Activated T-cell treated with anti-CD3 and anti-CD28 coated beads, Interleukin-2, amount 50 U/mL, for 4 hours (primary cell): ENCODE results near the gene DOP1A. TPM values are rescaled to one million over a fixed set of nuclear protein-coding genes. Genes with fewer than 3 reads are reported as not detected.

Experiments
- ATAC-seq, 2 donors: fragments of 200-7000 bp; cut with Tn5 transposase; one replicate each; pipeline ENCODE4 v1.10.0; 2021
- DNase-seq: peaks from one replicate; pipeline ENCODE4 v3.0.0-alpha.2; 2020
- H3K27me3 Mint-ChIP-seq: one replicate; pipeline ENCODE4 v1.8.0; 2021; ENCODE audit warnings: low read depth, mixed read lengths
- H3K36me3 Mint-ChIP-seq: one replicate; pipeline ENCODE4 v1.8.0; 2022; ENCODE audit warnings: mixed read lengths; ENCODE audit not compliant: insufficient read depth
- H3K4me1 Mint-ChIP-seq: one replicate; pipeline ENCODE4 v1.8.0; 2021; ENCODE audit warnings: low read depth, mixed read lengths
- H3K4me3 Mint-ChIP-seq: one replicate; pipeline ENCODE4 v1.8.0; 2021; ENCODE audit warnings: mild to moderate bottlenecking, moderate library complexity, mixed read lengths
- H3K9me3 Mint-ChIP-seq: one replicate; pipeline ENCODE4 v1.8.0; 2021; ENCODE audit warnings: mixed read lengths
- total RNA-seq, 3 donors: library from RNA; stranded (reverse); gene quantifications; one replicate each; pipeline ENCODE4 v1.2.1, GENCODE V29; 2021

DOP1A gene
- total RNA-seq, 3 donors from 2014 or later: 5.3 to 7.2 (median 6.9) TPM

DNA sequence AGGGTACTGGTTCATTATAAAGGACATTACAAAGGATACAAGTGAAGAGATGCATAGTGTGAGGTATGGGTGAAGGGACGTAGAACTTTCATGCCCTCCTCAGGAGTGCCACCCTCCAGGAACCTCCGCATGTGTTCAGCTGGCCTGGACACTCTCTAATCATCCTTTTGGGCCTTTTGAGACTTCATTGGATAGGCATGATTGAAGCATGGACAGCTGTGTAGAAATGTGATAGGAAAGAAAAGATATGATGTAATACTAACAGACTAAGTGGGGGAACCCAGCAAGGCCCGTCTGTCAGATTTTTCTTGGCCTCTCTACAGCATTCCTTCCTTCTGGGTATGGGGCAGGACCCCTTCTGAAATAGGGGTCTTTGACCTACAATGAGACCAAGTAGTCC lies 31.1 kb downstream of the DOP1A start:
- no peaks in the 10 kb centered on the region for H3K27me3 Mint-ChIP-seq
- ATAC-seq: no peak
- H3K4me3 Mint-ChIP-seq: no peak overlapping the region

GRCh38 chr6:83108378-83108777 lies 40.9 kb downstream of the DOP1A start:
- no peak for DNase-seq
- H3K9me3 Mint-ChIP-seq: peaks cover 14% of the 10 kb centered on the region
- H3K4me1 Mint-ChIP-seq: no peaks in the 10 kb centered on the region
- ATAC-seq: no peak
- H3K27me3 Mint-ChIP-seq: no peaks in the 10 kb centered on the region
- H3K4me3 Mint-ChIP-seq: no peak overlapping the region
- peaks cover 28% of the 10 kb centered on the region for H3K36me3 Mint-ChIP-seq

More for the DNA sequence above, 31.1 kb downstream of the DOP1A start:
- DNase-seq: no peak
- Mint-ChIP-seq H3K36me3 (peaks cover 32% of the 10 kb centered on the region), H3K4me1 (no peaks in the 10 kb centered on the region), H3K9me3 (peaks cover 11% of the 10 kb centered on the region)

DNA sequence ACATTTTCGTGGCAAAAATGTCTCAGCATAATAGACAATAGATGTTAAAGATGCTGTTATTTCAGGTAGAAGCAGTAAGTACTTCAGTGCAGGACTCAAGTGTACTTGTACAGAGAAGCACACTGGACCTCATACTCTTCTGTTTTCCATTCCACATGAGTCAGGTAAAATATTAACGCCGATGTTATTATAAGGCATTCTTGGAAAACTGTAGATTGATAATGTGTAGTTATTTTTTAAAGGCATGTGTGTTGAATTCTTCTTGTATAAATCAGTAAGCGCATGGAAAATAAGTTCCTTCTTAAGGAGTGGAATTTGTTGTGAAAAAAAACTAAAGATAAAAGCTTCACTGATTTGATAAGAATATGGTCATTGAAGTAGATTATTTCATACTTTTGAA lies 45.8 kb downstream of the DOP1A start:
- Mint-ChIP-seq H3K36me3 (peaks cover 6% of the 10 kb centered on the region), H3K4me3 (no peak overlapping the region), H3K4me1 (no peaks in the 10 kb centered on the region)

GRCh38 chr6:83114164-83114563 lies 46.7 kb downstream of the DOP1A start:
- H3K9me3 Mint-ChIP-seq: no peaks in the 10 kb centered on the region
- DNase-seq: no peak
- H3K4me3 Mint-ChIP-seq: no peak overlapping the region
- ATAC-seq: no peak
- peaks cover 6% of the 10 kb centered on the region for H3K36me3 Mint-ChIP-seq
- H3K27me3 Mint-ChIP-seq: no peaks in the 10 kb centered on the region
- no peaks in the 10 kb centered on the region for H3K4me1 Mint-ChIP-seq

More for the DNA sequence above, 45.8 kb downstream of the DOP1A start:
- no peak for DNase-seq
- no peaks in the 10 kb centered on the region for H3K9me3 Mint-ChIP-seq
- ATAC-seq: no peak
- no peaks in the 10 kb centered on the region for H3K27me3 Mint-ChIP-seq

DNA sequence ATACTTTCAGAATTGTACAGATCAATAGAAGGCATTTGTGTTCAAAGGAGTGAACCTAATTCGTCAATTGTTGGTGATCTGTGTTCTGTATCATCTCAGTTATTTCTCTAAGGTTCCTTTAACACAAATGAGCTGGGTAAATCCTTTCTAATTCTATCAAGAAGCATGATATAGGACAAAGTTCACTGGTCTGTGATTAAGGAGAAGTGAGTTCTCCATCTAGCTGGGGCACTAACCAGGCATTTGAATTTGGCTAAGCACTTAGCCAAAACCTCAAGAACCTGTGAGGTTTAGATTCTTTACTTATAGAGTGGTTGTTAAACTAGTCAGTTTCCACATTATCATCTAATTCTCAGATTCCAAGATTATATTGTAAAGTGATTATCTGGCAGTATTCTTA lies 50.3 kb downstream of the DOP1A start:
- DNase-seq (no peak), ATAC-seq (no peak)
- Mint-ChIP-seq H3K36me3 (peaks cover 12% of the 10 kb centered on the region), H3K4me3 (no peak overlapping the region), H3K27me3 (no peaks in the 10 kb centered on the region), H3K4me1 (no peaks in the 10 kb centered on the region), H3K9me3 (no peaks in the 10 kb centered on the region)

- Mint-ChIP-seq H3K27me3 (no peaks in the 10 kb centered on the region), H3K4me1 (no peaks in the 10 kb centered on the region), H3K4me3 (no peak overlapping the region), H3K36me3 (peaks cover 25% of the 10 kb centered on the region), H3K9me3 (no peaks in the 10 kb centered on the region)
- ATAC-seq (no peak), DNase-seq (no peak)
Observed at GRCh38 chr6:83119742-83120300, 52.4 kb downstream of the DOP1A start.

DNA sequence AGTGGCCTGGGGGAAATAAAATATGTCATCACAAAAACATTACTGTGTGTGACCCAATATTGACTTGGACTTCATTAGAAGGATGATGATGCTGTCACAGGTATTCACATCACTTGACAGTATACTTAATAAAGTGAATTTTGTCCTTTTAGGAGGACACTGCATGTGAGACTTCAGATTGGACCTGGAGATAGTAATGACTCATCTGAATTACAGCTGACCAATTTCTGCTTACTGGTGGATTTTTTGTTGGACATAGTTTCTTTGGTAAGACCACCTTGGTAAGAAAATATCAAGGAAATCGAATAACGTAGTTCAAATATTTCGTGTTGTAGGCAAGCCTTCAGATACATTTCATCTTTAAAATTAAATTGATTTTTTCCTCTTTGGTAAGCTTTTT lies 57.1 kb downstream of the DOP1A start:
- Mint-ChIP-seq H3K4me3 (no peak overlapping the region), H3K9me3 (no peaks in the 10 kb centered on the region), H3K4me1 (no peaks in the 10 kb centered on the region), H3K36me3 (peaks cover 37% of the 10 kb centered on the region), H3K27me3 (no peaks in the 10 kb centered on the region)
- ATAC-seq (no peak), DNase-seq (no peak)

DNA sequence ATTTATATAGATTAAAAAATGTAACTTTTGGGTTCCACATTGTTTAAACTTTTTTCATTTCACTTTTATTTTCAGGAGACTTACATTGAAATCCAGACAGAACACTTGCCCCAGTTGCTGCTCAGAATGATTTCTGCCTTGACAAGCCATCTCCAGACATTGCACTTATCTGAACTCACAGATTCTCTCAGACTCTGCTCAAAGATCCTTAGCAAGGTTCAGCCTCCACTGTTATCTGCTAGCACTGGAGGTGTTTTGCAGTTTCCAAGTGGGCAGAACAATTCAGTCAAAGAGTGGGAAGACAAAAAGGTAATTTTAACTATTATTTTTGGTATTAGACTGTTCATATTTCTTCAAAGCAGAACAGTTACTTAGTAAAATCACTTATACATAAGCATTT lies 58.0 kb downstream of the DOP1A start:
- Mint-ChIP-seq H3K36me3 (peaks cover 39% of the 10 kb centered on the region), H3K4me1 (no peaks in the 10 kb centered on the region), H3K4me3 (no peak overlapping the region), H3K9me3 (no peaks in the 10 kb centered on the region), H3K27me3 (no peaks in the 10 kb centered on the region)
- DNase-seq (no peak), ATAC-seq (no peak)

GRCh38 chr6:83126223-83126622 lies 58.8 kb downstream of the DOP1A start:
- ATAC-seq (no peak), DNase-seq (no peak)
- Mint-ChIP-seq H3K9me3 (no peaks in the 10 kb centered on the region), H3K4me1 (no peaks in the 10 kb centered on the region), H3K36me3 (peaks cover 41% of the 10 kb centered on the region), H3K27me3 (no peaks in the 10 kb centered on the region), H3K4me3 (no peak overlapping the region)

GRCh38 chr6:83126807-83127206 lies 59.3 kb downstream of the DOP1A start:
- H3K4me1 Mint-ChIP-seq: no peaks in the 10 kb centered on the region
- H3K36me3 Mint-ChIP-seq: peaks cover 41% of the 10 kb centered on the region
- no peak for DNase-seq
- no peaks in the 10 kb centered on the region for H3K9me3 Mint-ChIP-seq
- no peak overlapping the region for H3K4me3 Mint-ChIP-seq
- no peak for ATAC-seq
- H3K27me3 Mint-ChIP-seq: no peaks in the 10 kb centered on the region

DNA sequence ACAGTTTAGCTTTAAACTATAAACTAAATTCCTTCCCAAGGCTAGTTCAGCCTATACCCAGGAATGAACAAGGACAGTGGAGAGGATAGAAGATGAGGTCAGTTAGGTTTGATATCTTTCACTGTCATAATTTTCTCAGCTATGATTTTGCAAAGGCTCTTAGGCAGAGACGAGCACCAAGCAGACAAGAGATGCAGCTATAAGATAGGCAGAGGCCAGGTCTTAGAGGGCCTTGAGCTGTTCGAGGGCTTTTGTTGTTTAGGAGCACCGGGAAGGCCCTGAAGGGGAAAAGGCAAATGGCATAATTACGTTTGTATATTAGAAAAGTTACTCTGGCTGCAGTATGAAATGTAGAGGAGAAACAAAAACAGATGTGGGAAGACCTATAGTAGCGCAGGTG lies 59.8 kb downstream of the DOP1A start:
- Mint-ChIP-seq H3K4me1 (no peaks in the 10 kb centered on the region), H3K9me3 (no peaks in the 10 kb centered on the region), H3K36me3 (peaks cover 41% of the 10 kb centered on the region), H3K27me3 (no peaks in the 10 kb centered on the region), H3K4me3 (no peak overlapping the region)
- no peak for DNase-seq
- ATAC-seq: no peak

- no peak for ATAC-seq
- H3K36me3 Mint-ChIP-seq: peaks cover 40% of the 10 kb centered on the region
Observed at GRCh38 chr6:83127976-83128375, 60.5 kb downstream of the DOP1A start.

GRCh38 chr6:83132121-83132520 lies 64.7 kb downstream of the DOP1A start:
- Mint-ChIP-seq H3K27me3 (no peaks in the 10 kb centered on the region), H3K4me1 (no peaks in the 10 kb centered on the region), H3K36me3 (peaks cover 27% of the 10 kb centered on the region), H3K4me3 (no peak overlapping the region), H3K9me3 (no peaks in the 10 kb centered on the region)
- ATAC-seq: no peak
- DNase-seq: no peak

More at GRCh38 chr6:83127976-83128375, 60.5 kb downstream of the DOP1A start:
- no peak for DNase-seq
- no peak overlapping the region for H3K4me3 Mint-ChIP-seq
- no peaks in the 10 kb centered on the region for H3K27me3 Mint-ChIP-seq
- H3K9me3 Mint-ChIP-seq: no peaks in the 10 kb centered on the region
- H3K4me1 Mint-ChIP-seq: no peaks in the 10 kb centered on the region

DNA sequence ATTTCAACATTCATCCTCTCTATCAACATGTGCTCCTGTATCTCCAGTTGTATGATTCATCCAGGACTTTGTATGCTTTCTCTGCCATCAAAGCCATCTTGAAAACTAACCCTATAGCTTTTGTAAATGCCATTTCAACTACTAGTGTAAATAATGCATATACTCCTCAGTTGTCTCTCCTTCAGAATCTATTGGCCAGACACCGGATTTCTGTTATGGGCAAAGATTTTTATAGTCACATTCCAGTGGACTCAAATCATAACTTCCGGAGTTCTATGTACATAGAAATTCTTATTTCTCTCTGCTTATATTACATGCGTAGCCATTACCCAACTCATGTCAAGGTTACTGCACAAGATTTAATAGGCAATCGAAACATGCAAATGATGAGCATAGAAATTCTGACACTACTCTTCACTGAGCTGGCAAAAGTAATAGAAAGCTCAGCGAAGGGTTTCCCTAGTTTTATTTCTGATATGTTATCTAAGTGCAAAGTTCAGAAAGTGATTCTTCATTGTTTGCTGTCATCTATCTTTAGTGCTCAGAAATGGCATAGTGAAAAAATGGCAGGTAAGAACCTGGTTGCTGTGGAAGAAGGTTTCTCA lies 70.7 kb downstream of the DOP1A start:
- no peaks in the 10 kb centered on the region for H3K27me3 Mint-ChIP-seq
- H3K4me1 Mint-ChIP-seq: no peaks in the 10 kb centered on the region
- DNase-seq (no peak), ATAC-seq (no peak)
- peaks cover 31% of the 10 kb centered on the region for H3K36me3 Mint-ChIP-seq
- no peaks in the 10 kb centered on the region for H3K9me3 Mint-ChIP-seq
- H3K4me3 Mint-ChIP-seq: no peak overlapping the region

DNA sequence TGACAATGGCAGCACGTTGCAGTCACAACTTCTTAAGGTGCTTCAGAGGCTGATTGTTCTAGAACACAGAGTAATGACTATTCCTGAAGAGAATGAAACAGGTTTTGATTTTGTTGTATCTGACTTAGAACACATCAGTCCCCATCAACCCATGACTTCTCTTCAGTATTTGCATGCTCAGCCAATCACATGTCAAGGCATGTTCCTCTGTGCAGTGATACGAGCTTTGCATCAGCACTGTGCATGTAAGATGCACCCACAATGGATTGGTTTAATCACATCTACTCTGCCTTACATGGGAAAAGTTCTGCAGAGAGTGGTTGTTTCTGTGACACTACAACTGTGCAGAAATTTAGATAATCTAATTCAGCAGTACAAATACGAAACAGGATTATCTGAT lies 71.3 kb downstream of the DOP1A start:
- Mint-ChIP-seq H3K36me3 (peaks cover 36% of the 10 kb centered on the region), H3K4me3 (no peak overlapping the region), H3K9me3 (no peaks in the 10 kb centered on the region), H3K4me1 (no peaks in the 10 kb centered on the region), H3K27me3 (no peaks in the 10 kb centered on the region)
- DNase-seq: no peak
- no peak for ATAC-seq
